GM06990 (cell line): ENCODE data around the gene ERC2.
"Not testable (repeated sequence)": the region's sequence is repeated elsewhere in the genome, so short reads cannot be mapped to it uniquely, and the experiment has no call there.

Source experiments
- DNase-seq: peaks from one replicate; pipeline ENCODE4 v3.0.0-alpha.2; 2011; ENCODE audit not compliant: insufficient read length; ENCODE audit errors: extremely low read depth
- H3K27me3 ChIP-seq: replicated peaks from 2 replicates; pipeline ENCODE4 v1.6.0; 2011; ENCODE audit warnings: low read length; ENCODE audit not compliant: control insufficient read depth, insufficient read depth
- H3K36me3 ChIP-seq: 2 replicates; pipeline ENCODE4 v1.5.1; 2011; ENCODE audit warnings: low read length; ENCODE audit not compliant: control insufficient read depth, insufficient read depth
- H3K4me3 ChIP-seq: replicated peaks from 2 replicates; pipeline ENCODE4 v1.5.1; 2011; ENCODE audit warnings: low read depth, mild to moderate bottlenecking, control low read depth, low read length
- TF ChIP-seq, protein P1 (sequence below): IDR thresholded peaks from 2 replicates; pipeline ENCODE4 v1.5.1; 2011; ENCODE audit warnings: low read length, control low read depth, mild to moderate bottlenecking, inconsistent platforms; ENCODE audit not compliant: insufficient read depth, poor library complexity, severe bottlenecking

ERC2 gene

DNA sequence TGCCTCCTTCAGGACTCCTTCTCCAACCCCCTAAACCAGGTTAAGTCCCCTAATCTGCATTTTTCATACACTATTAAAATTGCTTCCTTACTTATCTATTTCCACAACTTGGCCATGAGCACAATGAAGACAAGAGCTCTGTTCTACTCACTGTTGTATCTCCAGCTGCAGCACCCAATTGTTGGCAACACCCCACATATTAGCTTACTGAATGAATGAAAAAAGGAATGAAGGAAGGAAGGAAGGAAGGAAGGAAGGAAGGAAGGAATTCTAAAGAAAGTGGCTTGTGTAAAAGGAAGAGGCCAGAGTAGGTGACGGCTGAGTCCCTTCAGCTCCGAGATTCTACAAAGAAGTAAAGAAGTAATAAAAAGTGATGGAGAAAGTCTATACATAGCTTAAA is 444.7 kb downstream of the ERC2 start:
- Histone ChIP-seq H3K27me3 (no peaks in the 10 kb centered on the region), H3K4me3 (no peak overlapping the region), H3K36me3 (no peaks in the 10 kb centered on the region)
- TF ChIP-seq, protein P1, sequence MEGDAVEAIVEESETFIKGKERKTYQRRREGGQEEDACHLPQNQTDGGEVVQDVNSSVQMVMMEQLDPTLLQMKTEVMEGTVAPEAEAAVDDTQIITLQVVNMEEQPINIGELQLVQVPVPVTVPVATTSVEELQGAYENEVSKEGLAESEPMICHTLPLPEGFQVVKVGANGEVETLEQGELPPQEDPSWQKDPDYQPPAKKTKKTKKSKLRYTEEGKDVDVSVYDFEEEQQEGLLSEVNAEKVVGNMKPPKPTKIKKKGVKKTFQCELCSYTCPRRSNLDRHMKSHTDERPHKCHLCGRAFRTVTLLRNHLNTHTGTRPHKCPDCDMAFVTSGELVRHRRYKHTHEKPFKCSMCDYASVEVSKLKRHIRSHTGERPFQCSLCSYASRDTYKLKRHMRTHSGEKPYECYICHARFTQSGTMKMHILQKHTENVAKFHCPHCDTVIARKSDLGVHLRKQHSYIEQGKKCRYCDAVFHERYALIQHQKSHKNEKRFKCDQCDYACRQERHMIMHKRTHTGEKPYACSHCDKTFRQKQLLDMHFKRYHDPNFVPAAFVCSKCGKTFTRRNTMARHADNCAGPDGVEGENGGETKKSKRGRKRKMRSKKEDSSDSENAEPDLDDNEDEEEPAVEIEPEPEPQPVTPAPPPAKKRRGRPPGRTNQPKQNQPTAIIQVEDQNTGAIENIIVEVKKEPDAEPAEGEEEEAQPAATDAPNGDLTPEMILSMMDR, result no peak
- DNase-seq, result no peak

GRCh38 chr3:56022619-56023018 is 445.6 kb downstream of the ERC2 start:
- H3K27me3 ChIP-seq, result no peaks in the 10 kb centered on the region
- H3K36me3 ChIP-seq, result no peaks in the 10 kb centered on the region
- no peak overlapping the region for H3K4me3 ChIP-seq
- TF ChIP-seq, protein P1, result no peak
- no peak for DNase-seq

DNA sequence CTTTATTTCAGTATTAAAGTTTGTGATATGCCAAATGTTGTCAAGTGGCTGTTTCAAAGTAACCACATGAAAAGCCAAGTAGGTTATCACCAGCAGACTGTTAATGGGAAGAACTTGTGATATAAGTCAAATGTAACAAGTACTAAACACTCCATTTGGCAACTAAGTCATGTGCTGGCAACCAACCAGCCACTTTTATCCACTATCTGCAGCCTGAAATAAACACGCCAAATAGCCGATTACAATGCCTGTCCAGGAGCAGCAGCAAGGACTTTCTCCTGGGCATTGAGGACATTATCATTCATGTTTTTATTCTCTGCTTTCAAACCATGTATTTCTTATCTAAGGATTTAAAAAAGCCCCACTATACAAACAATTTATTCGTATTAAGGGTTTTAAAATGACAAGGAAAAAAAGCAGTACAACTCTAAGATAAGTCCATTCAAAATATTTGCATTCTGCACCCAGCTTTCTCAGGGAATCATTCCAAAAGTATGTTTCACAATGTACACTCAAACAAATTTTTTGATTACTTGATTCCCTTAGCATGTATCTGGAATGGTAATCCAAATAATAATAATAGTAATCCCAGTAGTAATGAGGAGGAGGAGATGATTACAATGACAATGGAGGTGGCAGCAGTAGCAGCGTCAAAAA is 448.6 kb downstream of the ERC2 start:
- TF ChIP-seq, protein P1, result no peak
- Histone ChIP-seq H3K36me3 (no peaks in the 10 kb centered on the region), H3K4me3 (no peak overlapping the region), H3K27me3 (no peaks in the 10 kb centered on the region)
- DNase-seq, result no peak

DNA sequence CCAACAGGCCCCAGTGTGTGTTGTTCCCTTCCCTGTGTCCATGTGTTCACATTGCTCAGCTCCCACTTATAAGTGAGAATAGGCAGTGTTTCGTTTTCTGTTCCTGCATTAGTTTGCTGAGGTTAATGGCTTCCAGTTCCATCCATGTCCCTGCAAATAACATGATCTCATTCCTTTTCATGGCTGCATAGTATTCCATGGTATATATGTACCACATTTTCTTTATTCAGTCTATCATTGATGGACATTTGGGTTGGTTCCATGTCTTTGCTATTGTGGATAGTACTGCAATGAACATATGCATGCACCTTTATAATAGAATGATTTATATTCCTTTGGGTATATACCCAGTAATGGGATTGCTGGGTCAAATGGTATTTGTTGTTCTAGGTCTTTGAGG is 452.9 kb downstream of the ERC2 start:
- DNase-seq, H3K4me3 ChIP-seq: not testable (repeated sequence)

GRCh38 chr3:56012721-56013120 is 455.5 kb downstream of the ERC2 start:
- H3K27me3 ChIP-seq, result no peaks in the 10 kb centered on the region; the same call in 1 of the 2 replicates
- no peaks in the 10 kb centered on the region for H3K36me3 ChIP-seq
- TF ChIP-seq, protein P1, result no peak
- H3K4me3 ChIP-seq, result no peak overlapping the region
- DNase-seq, result no peak

More for the DNA sequence above, 452.9 kb downstream of the ERC2 start:
- H3K36me3 ChIP-seq, H3K27me3 ChIP-seq: not testable (repeated sequence)

DNA sequence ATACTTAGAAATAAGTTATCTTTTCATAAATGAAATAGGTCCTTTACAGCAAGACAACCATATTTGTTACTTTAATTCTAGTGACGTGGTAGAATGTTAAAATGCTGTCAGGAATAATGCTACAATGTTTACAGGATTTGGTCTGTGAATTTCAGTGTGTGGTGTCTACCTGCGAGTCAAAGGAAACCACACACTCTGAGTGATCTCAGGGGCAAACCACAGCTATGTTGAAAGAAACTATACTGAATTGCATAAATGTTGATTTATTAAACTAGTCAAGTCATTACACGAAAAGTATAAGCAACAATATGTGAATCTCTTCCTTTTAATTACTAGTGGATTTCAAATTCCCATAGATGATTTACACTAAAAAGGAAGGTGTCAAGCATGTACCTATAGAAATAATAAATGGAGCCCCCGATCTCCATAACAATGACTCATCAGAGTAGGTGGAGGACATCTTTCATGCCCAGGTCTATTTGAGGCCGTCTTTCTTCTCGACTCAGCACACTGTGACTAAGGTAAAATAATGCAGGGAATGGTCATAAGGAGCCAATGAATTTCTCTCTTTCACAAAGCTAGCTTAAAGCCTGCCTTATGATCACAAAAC is 463.0 kb downstream of the ERC2 start:
- no peak overlapping the region for H3K4me3 ChIP-seq
- TF ChIP-seq, protein P1, result no peak
- DNase-seq, result no peak
- no peaks in the 10 kb centered on the region for H3K36me3 ChIP-seq
- H3K27me3 ChIP-seq, result no peaks in the 10 kb centered on the region; the same call in 1 of the 2 replicates
